Thymus (tissue), 11 donors: ENCODE data around the gene UBE2QL1. TPM values are rescaled to one million over a fixed set of nuclear protein-coding genes. Genes with fewer than 3 reads are reported as not detected.
A peak's percentile ranks its signal among the peaks of the same experiment; 100 is the strongest.

Experiments
- DNase-seq, 9 donors: peaks; one replicate each; pipeline ENCODE4 v3.0.0-alpha.2; 2013; ENCODE audit warnings: low spot score in 9 of 9, low read depth in 6 of 9, missing footprints in 1 of 9
- H3K27ac ChIP-seq, 2 donors: one replicate each; pipeline ENCODE4 v1.5.1; 2013; ENCODE audit warnings: control low read depth in 1 of 2, low read depth in 1 of 2, low read length in 1 of 2, mild to moderate bottlenecking in 1 of 2, moderate library complexity in 1 of 2
- H3K27me3 ChIP-seq, 2 donors: one replicate each; pipeline ENCODE4 v1.5.1; 2013; ENCODE audit warnings: low read length in 1 of 2; ENCODE audit not compliant: control insufficient read depth in 2 of 2, insufficient read depth in 1 of 2
- H3K36me3 ChIP-seq, 2 donors: one replicate each; pipeline ENCODE4 v1.5.1; 2013; ENCODE audit warnings: low read length in 1 of 2, mild to moderate bottlenecking in 1 of 2, moderate library complexity in 1 of 2; ENCODE audit not compliant: control insufficient read depth in 2 of 2, insufficient read depth in 2 of 2
- H3K4me1 ChIP-seq, 2 donors: one replicate each; pipeline ENCODE4 v1.5.1; 2013; ENCODE audit warnings: low read length in 2 of 2; ENCODE audit not compliant: control insufficient read depth in 2 of 2, insufficient read depth in 2 of 2
- H3K4me3 ChIP-seq, 2 donors: one replicate each; pipeline ENCODE4 v1.5.1; 2013; ENCODE audit warnings: low read length in 2 of 2, control low read depth in 1 of 2, mild to moderate bottlenecking in 1 of 2
- H3K9me3 ChIP-seq, 2 donors: one replicate each; pipeline ENCODE4 v1.5.1; 2013; ENCODE audit warnings: low read length in 1 of 2, mild to moderate bottlenecking in 1 of 2; ENCODE audit not compliant: control insufficient read depth in 2 of 2, insufficient read depth in 1 of 2
- WGBS: extraction: QIAGEN DNeasy Blood & Tissue Kit; methylation state at CpG from one replicate; pipeline ENCODE4 v1.1.7; 2013; 5-methylcytosine and 5-hydroxymethylcytosine counted together
- polyA plus RNA-seq: library from polyadenylated mRNA; stranded (reverse); fragments of 200-250 nt; gene quantifications from one replicate; pipeline ENCODE4 v1.2.3, GENCODE V29; 2013
- total RNA-seq: library from RNA; stranded (reverse); fragments of 120-200 nt; gene quantifications from one replicate; pipeline ENCODE4 v1.2.4, GENCODE V29; 2013
- donor health status: healthy.

UBE2QL1 gene
- total and polyA plus RNA-seq, 2 donors = 0.42 to 1.1 TPM

- Histone ChIP-seq H3K27ac (no peak overlapping the region), H3K27me3 (no peaks in the 10 kb centered on the region), H3K9me3 (no peaks in the 10 kb centered on the region), H3K4me3 (no peak overlapping the region), H3K36me3 (no peaks in the 10 kb centered on the region), H3K4me1 (no peaks in the 10 kb centered on the region)
- 95% methylated on average over 5 of the region's 5 CpGs for WGBS
- DNase-seq = no peak
Observed at GRCh38 chr5:6439588-6440550, 8.8 kb upstream of the UBE2QL1 start.

GRCh38 chr5:6442333-6442732 lies 6.3 kb upstream of the UBE2QL1 start:
- Histone ChIP-seq H3K4me1 (no peaks in the 10 kb centered on the region), H3K9me3 (no peaks in the 10 kb centered on the region), H3K4me3 (no peak overlapping the region), H3K27me3 (peaks cover 0 to 5% of the 10 kb centered on the region in 2 donors), H3K36me3 (no peaks in the 10 kb centered on the region), H3K27ac (no peak overlapping the region)
- no peak for DNase-seq
- 94% methylated on average over 2 of the region's 2 CpGs for WGBS

GRCh38 chr5:6443326-6443725 lies 5.3 kb upstream of the UBE2QL1 start:
- Histone ChIP-seq H3K4me1 (no peaks in the 10 kb centered on the region), H3K27ac (no peak overlapping the region), H3K4me3 (no peak overlapping the region), H3K9me3 (no peaks in the 10 kb centered on the region), H3K27me3 (peaks cover 0 to 14% of the 10 kb centered on the region in 2 donors), H3K36me3 (no peaks in the 10 kb centered on the region)
- no peak for DNase-seq
- WGBS = 60% methylated on average over 5 of the region's 5 CpGs

GRCh38 chr5:6446042-6446441 lies 2.6 kb upstream of the UBE2QL1 start:
- peaks cover 18 to 40% of the 10 kb centered on the region in 2 donors for H3K27me3 ChIP-seq
- H3K9me3 ChIP-seq = no peaks in the 10 kb centered on the region
- no peaks in the 10 kb centered on the region for H3K36me3 ChIP-seq
- H3K4me3 ChIP-seq = no peak overlapping the region
- no peak for DNase-seq
- no peaks in the 10 kb centered on the region for H3K4me1 ChIP-seq
- no peak overlapping the region for H3K27ac ChIP-seq
- 87% methylated on average over 12 of the region's 12 CpGs for WGBS

- Histone ChIP-seq H3K4me3 (no peak overlapping the region), H3K4me1 (no peaks in the 10 kb centered on the region), H3K36me3 (no peaks in the 10 kb centered on the region), H3K27ac (no peak overlapping the region), H3K9me3 (no peaks in the 10 kb centered on the region), H3K27me3 (peaks cover 18 to 44% of the 10 kb centered on the region in 2 donors)
- 82% methylated on average over 21 of the region's 21 CpGs for WGBS
- DNase-seq = no peak
Observed at GRCh38 chr5:6446626-6447309, 1.9 kb upstream of the UBE2QL1 start.

- 99% methylated on average over 7 of the region's 7 CpGs for WGBS
- H3K27ac ChIP-seq = no peak overlapping the region
- no peak for DNase-seq
- H3K9me3 ChIP-seq = no peaks in the 10 kb centered on the region
- H3K4me3 ChIP-seq = no peak overlapping the region
- no peaks in the 10 kb centered on the region for H3K36me3 ChIP-seq
- peaks cover 18 to 46% of the 10 kb centered on the region in 2 donors for H3K27me3 ChIP-seq
- no peaks in the 10 kb centered on the region for H3K4me1 ChIP-seq
Observed at GRCh38 chr5:6447384-6448140, 1.1 kb upstream of the UBE2QL1 start.

- H3K36me3 ChIP-seq = no peaks in the 10 kb centered on the region
- WGBS = 98% methylated on average over 3 of the region's 3 CpGs
- no peak overlapping the region for H3K4me3 ChIP-seq
- peaks cover 18 to 51% of the 10 kb centered on the region in 2 donors for H3K27me3 ChIP-seq
- no peak for DNase-seq
- no peak overlapping the region for H3K27ac ChIP-seq
- no peaks in the 10 kb centered on the region for H3K4me1 ChIP-seq
- no peaks in the 10 kb centered on the region for H3K9me3 ChIP-seq
Observed at GRCh38 chr5:6448141-6448491, 543 bp upstream of the UBE2QL1 start.

- Histone ChIP-seq H3K27ac (no peak overlapping the region), H3K27me3 (peaks cover 18 to 56% of the 10 kb centered on the region in 2 donors), H3K9me3 (no peaks in the 10 kb centered on the region), H3K4me3 (peak overlapping the region in 1 of 2 donors; percentile 42), H3K36me3 (no peaks in the 10 kb centered on the region), H3K4me1 (no peaks in the 10 kb centered on the region)
- DNase-seq = no peak
- WGBS = 26% methylated on average over 15 of the region's 15 CpGs
Observed at GRCh38 chr5:6449465-6450158, 953 bp downstream of the UBE2QL1 start.
